HepG2 (cell line): ENCODE data around the gene DIP2C.

Experiments used
- GTF2F1 ChIP-seq: fragments of 150-350 bp; IDR thresholded peaks from 2 replicates; pipeline ENCODE4 v1.6.1; 2014; ENCODE audit warnings: low read length
- HNRNPK ChIP-seq: fragments of 200-400 bp; formaldehyde crosslinking; IDR thresholded peaks from 2 replicates; pipeline ENCODE4 v1.6.1; 2018; ENCODE audit warnings: low read length, low read depth, moderate library complexity, mild to moderate bottlenecking; ENCODE audit not compliant: poor library complexity, severe bottlenecking
- ZNF609 ChIP-seq: sonication (generic); formaldehyde crosslinking; IDR thresholded peaks from 2 replicates; pipeline ENCODE4 v1.4.0; 2020; ENCODE audit warnings: mild to moderate bottlenecking, missing genetic modification reagents, borderline replicate concordance

DNA sequence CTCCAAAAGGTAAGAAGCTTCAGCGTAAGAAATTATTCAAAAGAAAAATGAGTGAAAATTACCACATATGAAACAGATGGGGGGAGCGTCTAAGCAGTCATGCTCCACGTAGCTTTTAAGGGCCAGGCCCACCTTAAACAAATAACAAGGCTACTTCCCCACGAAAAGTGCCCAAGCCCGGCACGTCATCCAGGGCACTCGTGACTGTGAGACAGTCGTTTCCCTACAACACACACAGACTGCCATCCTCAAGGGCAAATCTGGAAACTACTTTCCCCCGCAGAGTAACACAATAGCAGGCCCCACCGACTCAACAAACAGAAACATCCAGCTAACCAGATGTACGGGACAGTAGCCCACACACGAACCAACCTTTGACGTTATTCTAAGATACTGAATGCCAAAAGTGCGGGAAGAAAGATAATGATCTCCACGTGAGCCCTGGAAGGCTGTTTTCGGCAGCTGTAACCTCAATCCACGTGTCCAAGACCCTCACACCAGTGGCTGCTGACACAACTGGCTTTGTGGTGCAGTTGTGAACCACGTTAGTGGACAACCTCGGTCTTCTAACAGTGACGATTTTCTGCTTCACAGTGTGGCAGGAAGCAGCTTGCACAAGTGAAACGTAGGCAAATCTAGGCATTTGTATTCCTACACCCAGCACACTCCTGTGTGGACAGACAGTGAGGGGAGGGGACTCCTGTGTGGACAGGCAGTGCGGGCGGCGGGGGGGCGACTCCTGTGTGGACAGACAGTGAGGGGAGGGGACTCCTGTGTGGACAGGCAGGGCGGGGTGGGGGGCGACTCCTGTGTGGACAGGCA lies 302.5 kb downstream of the DIP2C start:
- TF ChIP-seq GTF2F1 (no peak), ZNF609 (CRISPR knock-in tag) (no peak), HNRNPK (no peak)
